Gastroesophageal sphincter (tissue), 4 donors: ENCODE results near the gene TMEM86A. TPM values are rescaled to one million over a fixed set of nuclear protein-coding genes. Genes with fewer than 3 reads are reported as not detected.

Experiments
- ATAC-seq: fragments of 150-250 bp; one replicate; pipeline ENCODE4 v1.9.1; 2016; ENCODE audit warnings: mild to moderate bottlenecking, moderate library complexity
- H3K27ac ChIP-seq, 4 donors: fragments of 200-600 bp; sonication (generic) in 3 of 4; 1 replicate in 3 of 4; 2 replicates in 1 of 4; pipeline ENCODE4 v1.5.1; 2016 to 2019
- H3K27me3 ChIP-seq: fragments of 200-600 bp; sonication (generic); one replicate; pipeline ENCODE4 v1.5.1; 2019
- H3K36me3 ChIP-seq, 2 donors: fragments of 200-600 bp; sonication (generic); one replicate each; pipeline ENCODE4 v1.5.1; 2019; ENCODE audit warnings: control low read depth in 1 of 2
- H3K4me1 ChIP-seq, 3 donors: fragments of 200-600 bp; sonication (generic); 1 replicate in 2 of 3; 2 replicates in 1 of 3; pipeline ENCODE4 v1.5.1; 2016 to 2019; ENCODE audit warnings: control low read depth in 2 of 3
- H3K4me3 ChIP-seq, 2 donors: fragments of 200-600 bp; sonication (generic); one replicate each; pipeline ENCODE4 v1.5.1; 2019; ENCODE audit warnings: mild to moderate bottlenecking in 1 of 2, moderate library complexity in 1 of 2
- H3K9me3 ChIP-seq, 3 donors: fragments of 200-600 bp; sonication (generic); one replicate each; pipeline ENCODE4 v1.5.1; 2017 to 2019; ENCODE audit warnings: control low read depth in 2 of 3
- EP300 ChIP-seq: sonication (generic); formaldehyde crosslinking; IDR thresholded peaks from one replicate; pipeline ENCODE4 v1.6.1; 2017; ENCODE audit warnings: antibody characterized with exemption, mild to moderate bottlenecking
- POLR2A ChIP-seq, 2 donors: fragments of 450-650 bp; IDR thresholded peaks; one replicate each; pipeline ENCODE4 v1.6.1; 2017; ENCODE audit warnings: antibody characterized with exemption in 2 of 2, mild to moderate bottlenecking in 2 of 2, moderate library complexity in 1 of 2
- POLR2AphosphoS5 ChIP-seq: sonication (generic); formaldehyde crosslinking; IDR thresholded peaks from one replicate; pipeline ENCODE4 v1.6.1; 2017; ENCODE audit warnings: antibody characterized with exemption
- WGBS, 2 donors: methylation state at CpG; one replicate each; pipeline ENCODE4 v1.1.5; 2018; ENCODE audit warnings: low coverage in 1 of 2; 5-methylcytosine and 5-hydroxymethylcytosine counted together
- total RNA-seq, 4 donors: library from RNA; depleted of rRNA; stranded (reverse); fragments of >200 nt; gene quantifications; one replicate each; pipeline ENCODE4 v1.1.0, GENCODE V29; 2016
- TF ChIP-seq, protein P1 (sequence below), 4 experiments: fragments of 200-600 bp in 2 of 4; fragments of 450-650 bp in 2 of 4; sonication (generic) in 1 of 4; IDR thresholded peaks; one replicate each; pipeline ENCODE4 v1.5.1; 2017 to 2019; ENCODE audit warnings: antibody characterized with exemption in 4 of 4, mild to moderate bottlenecking in 2 of 4, moderate library complexity in 2 of 4

Gene TMEM86A
- total RNA-seq, 4 donors from 2014 or later, result 2.6 to 5.5 (median 3.1) TPM

- peaks cover 18% of the 10 kb centered on the region for H3K27me3 ChIP-seq
- no peak for ATAC-seq
- H3K9me3 ChIP-seq, result no peaks in the 10 kb centered on the region
- 56% methylated on average over 4 of the region's 10 CpGs; no CpG with 5 or more reads in 1 of the 2 donors for WGBS, 2 donors
- no peak overlapping the region for H3K4me3 ChIP-seq
- no peak for TF ChIP-seq POLR2AphosphoS5
- TF ChIP-seq EP300, result no peak
- TF ChIP-seq, protein P1, sequence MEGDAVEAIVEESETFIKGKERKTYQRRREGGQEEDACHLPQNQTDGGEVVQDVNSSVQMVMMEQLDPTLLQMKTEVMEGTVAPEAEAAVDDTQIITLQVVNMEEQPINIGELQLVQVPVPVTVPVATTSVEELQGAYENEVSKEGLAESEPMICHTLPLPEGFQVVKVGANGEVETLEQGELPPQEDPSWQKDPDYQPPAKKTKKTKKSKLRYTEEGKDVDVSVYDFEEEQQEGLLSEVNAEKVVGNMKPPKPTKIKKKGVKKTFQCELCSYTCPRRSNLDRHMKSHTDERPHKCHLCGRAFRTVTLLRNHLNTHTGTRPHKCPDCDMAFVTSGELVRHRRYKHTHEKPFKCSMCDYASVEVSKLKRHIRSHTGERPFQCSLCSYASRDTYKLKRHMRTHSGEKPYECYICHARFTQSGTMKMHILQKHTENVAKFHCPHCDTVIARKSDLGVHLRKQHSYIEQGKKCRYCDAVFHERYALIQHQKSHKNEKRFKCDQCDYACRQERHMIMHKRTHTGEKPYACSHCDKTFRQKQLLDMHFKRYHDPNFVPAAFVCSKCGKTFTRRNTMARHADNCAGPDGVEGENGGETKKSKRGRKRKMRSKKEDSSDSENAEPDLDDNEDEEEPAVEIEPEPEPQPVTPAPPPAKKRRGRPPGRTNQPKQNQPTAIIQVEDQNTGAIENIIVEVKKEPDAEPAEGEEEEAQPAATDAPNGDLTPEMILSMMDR (IDR thresholded peaks at IDR 0.05), result no peak
- TF ChIP-seq POLR2A (IDR thresholded peaks at IDR 0.05), result no peak
- H3K36me3 ChIP-seq, result no peaks in the 10 kb centered on the region
- no peaks in the 10 kb centered on the region for H3K4me1 ChIP-seq
- no peak overlapping the region for H3K27ac ChIP-seq
Measured at GRCh38 chr11:18736590-18737148, 38.1 kb downstream of the TMEM86A start.

- ATAC-seq, result no peak
- Histone ChIP-seq H3K27me3 (peaks cover 18% of the 10 kb centered on the region), H3K9me3 (no peaks in the 10 kb centered on the region), H3K36me3 (no peaks in the 10 kb centered on the region), H3K27ac (no peak overlapping the region), H3K4me3 (no peak overlapping the region), H3K4me1 (no peaks in the 10 kb centered on the region)
- 80 to 83% methylated on average over 1 to 2 of the region's 8 CpGs for WGBS, 2 donors
- TF ChIP-seq POLR2AphosphoS5 (no peak), EP300 (no peak), POLR2A (IDR thresholded peaks at IDR 0.05) (no peak)
- TF ChIP-seq, protein P1 (IDR thresholded peaks at IDR 0.05), result no peak
Measured at GRCh38 chr11:18737642-18738041, 39.1 kb downstream of the TMEM86A start.

DNA sequence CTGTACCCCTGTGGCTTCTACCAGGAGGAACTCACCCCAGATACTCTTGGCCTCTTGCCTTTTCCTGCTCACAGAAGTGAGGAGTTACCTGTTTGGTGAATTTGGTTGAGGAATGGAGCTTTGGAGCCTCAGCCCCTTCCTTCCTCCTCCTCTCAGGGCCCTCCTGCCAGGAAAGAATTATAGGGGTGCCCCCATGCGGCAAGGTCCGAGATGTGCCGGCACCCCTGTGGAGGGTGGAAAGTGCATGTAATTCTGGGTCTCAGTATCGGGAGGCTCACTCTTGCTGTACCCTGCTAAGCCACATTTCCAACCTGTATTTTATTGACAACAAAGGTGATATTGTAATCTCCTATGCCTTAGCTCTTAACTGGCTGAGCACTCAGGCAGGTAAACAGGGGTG is 41.1 kb downstream of the TMEM86A start:
- Histone ChIP-seq H3K4me1 (no peaks in the 10 kb centered on the region), H3K27ac (no peak overlapping the region), H3K27me3 (peaks cover 18% of the 10 kb centered on the region), H3K36me3 (no peaks in the 10 kb centered on the region), H3K9me3 (no peaks in the 10 kb centered on the region), H3K4me3 (no peak overlapping the region)
- ATAC-seq, result no peak
- TF ChIP-seq EP300, result no peak
- TF ChIP-seq, protein P1 (IDR thresholded peaks at IDR 0.05), result no peak
- TF ChIP-seq POLR2A (IDR thresholded peaks at IDR 0.05), result no peak
- no peak for TF ChIP-seq POLR2AphosphoS5
- 58% methylated on average over 3 of the region's 4 CpGs; no CpG with 5 or more reads in 1 of the 2 donors for WGBS, 2 donors

DNA sequence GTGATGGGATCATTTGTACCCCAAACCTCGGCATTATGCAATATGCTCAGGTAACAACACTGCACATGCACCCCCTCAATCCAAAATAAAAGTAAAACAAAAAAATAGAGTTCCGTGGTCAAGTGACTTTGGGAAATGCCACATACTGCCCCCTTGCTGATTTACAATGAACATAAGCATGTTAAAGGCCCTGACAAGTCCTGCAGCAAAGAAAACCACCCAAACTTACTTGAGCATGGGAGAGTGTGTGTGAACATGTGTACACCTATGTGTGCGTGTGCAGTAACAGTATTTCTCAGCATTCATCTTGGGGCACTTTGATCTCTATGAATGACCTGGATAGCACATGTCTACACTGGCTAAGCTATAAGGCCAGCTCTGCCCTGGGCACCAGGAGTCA is 43.2 kb downstream of the TMEM86A start:
- no peak overlapping the region for H3K27ac ChIP-seq
- TF ChIP-seq, protein P1 (IDR thresholded peaks at IDR 0.05), result no peak
- TF ChIP-seq POLR2A (IDR thresholded peaks at IDR 0.05) (no peak), POLR2AphosphoS5 (no peak), EP300 (no peak)
- WGBS, 2 donors, result 78 to 86% methylated on average over 3 of the region's 3 CpGs

GRCh38 chr11:18743365-18743764 is 44.8 kb downstream of the TMEM86A start:
- no peak for TF ChIP-seq EP300
- TF ChIP-seq, protein P1 (IDR thresholded peaks at IDR 0.05), result no peak
- TF ChIP-seq POLR2A (IDR thresholded peaks at IDR 0.05), result no peak
- no peak for TF ChIP-seq POLR2AphosphoS5
- H3K27me3 ChIP-seq, result no peaks in the 10 kb centered on the region
- H3K36me3 ChIP-seq, result no peaks in the 10 kb centered on the region
- no peak overlapping the region for H3K4me3 ChIP-seq
- WGBS, 2 donors, result 80 to 100% methylated on average over 1 to 2 of the region's 10 CpGs
- H3K9me3 ChIP-seq, result no peaks in the 10 kb centered on the region
- H3K4me1 ChIP-seq, result no peaks in the 10 kb centered on the region
- no peak overlapping the region for H3K27ac ChIP-seq
- ATAC-seq, result no peak

More for the DNA sequence above, 43.2 kb downstream of the TMEM86A start:
- ATAC-seq, result no peak
- Histone ChIP-seq H3K4me3 (no peak overlapping the region), H3K4me1 (no peaks in the 10 kb centered on the region), H3K27me3 (peaks cover 10% of the 10 kb centered on the region), H3K36me3 (no peaks in the 10 kb centered on the region), H3K9me3 (no peaks in the 10 kb centered on the region)
